Motor neuron (in vitro differentiated cells): Measurements from ENCODE around the gene HERC2. TPM values are rescaled to one million over a fixed set of nuclear protein-coding genes. Genes with fewer than 3 reads are reported as not detected.
"Not testable (repeated sequence)": the region's sequence is repeated elsewhere in the genome, so short reads cannot be mapped to it uniquely, and the experiment has no call there.

ENCODE experiments used
- ATAC-seq, 8 experiments: fragments of 200-7000 bp; cut with Tn5 transposase; replicated peaks in 6 of 8; 2 replicates each; pipeline ENCODE4 v1.8.0; 2021; ENCODE audit warnings: mild to moderate bottlenecking in 8 of 8, moderate library complexity in 8 of 8
- H3K27ac ChIP-seq, 2 donors: fragments of 250-450 bp; sonication (Bioruptor Pico); 2 replicates each; pipeline ENCODE4 v1.9.0; 2021; ENCODE audit warnings: antibody characterized with exemption in 2 of 2, mild to moderate bottlenecking in 2 of 2, moderate library complexity in 1 of 2
- H3K4me1 ChIP-seq, 2 donors: fragments of 250-450 bp; sonication (Bioruptor Pico); replicated peaks in 1 of 2; 2 replicates each; pipeline ENCODE4 v1.6.1; 2021; ENCODE audit warnings: antibody characterized with exemption in 2 of 2, mild to moderate bottlenecking in 2 of 2, moderate library complexity in 1 of 2
- H3K4me3 ChIP-seq, 5 donors: fragments of 250-450 bp; sonication (Bioruptor Pico); 2 replicates each; pipeline ENCODE4 v1.9.0; 2021; ENCODE audit warnings: antibody characterized with exemption in 5 of 5, mild to moderate bottlenecking in 5 of 5, moderate library complexity in 4 of 5
- WGBS, 10 experiments: fragments of 450-650 bp; shearing (Covaris generic); methylation state at CpG; one replicate each; pipeline ENCODE4 v1.0.0; 2022; 5-methylcytosine and 5-hydroxymethylcytosine counted together
- in situ Hi-C, 9 experiments: fragments of 400-800 bp; cut with MboI; loops; one replicate each; pipeline ENCODE4 v1.15.0; 2021; ENCODE audit warnings: low sequenced_read_pairs in 9 of 9, low pct_unique_long_range_greater_than_20kb in 2 of 9; ENCODE audit not compliant: unreplicated experiment in 9 of 9
- total RNA-seq, 8 experiments: library from RNA; unstranded; fragments of 300-600 nt; gene quantifications; 2 replicates each; pipeline versions ENCODE4 v1.2.3 to v1.2.4, GENCODE V29; 2022

HERC2 gene
- total RNA-seq, 8 experiments from 2014 or later = 22.6 to 88.4 (median 35.0) TPM

DNA sequence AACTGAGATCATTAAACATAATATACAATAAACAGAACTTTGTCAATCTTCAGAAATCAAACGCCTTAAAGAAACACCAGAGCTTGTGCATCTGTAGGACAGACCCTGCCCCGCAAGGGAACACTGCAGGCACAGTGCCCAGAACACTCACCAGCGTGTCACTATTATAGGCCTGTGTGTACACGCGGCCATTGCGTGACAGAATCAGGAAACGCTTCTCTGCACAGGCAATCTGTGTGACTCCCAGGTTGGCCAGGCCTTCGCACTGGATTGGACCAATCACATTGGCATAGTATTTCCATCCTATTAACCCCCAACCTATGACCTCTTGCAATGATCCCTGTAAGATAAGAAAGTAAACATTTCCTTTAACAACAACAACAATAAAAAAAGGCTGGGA is 52.9 kb downstream of the HERC2 start:
- in situ Hi-C loops = no loop called here
- Histone ChIP-seq H3K4me1 (peaks cover 1 to 14% of the 10 kb centered on the region in 2 donors), H3K4me3 (no peak overlapping the region), H3K27ac (no peak overlapping the region)
- ATAC-seq = no peak
- WGBS, 10 experiments = 73 to 100% (median 96%) methylated on average over 1 to 8 of the region's 8 CpGs; no CpG with 5 or more reads in 5 of the 10 experiments

DNA sequence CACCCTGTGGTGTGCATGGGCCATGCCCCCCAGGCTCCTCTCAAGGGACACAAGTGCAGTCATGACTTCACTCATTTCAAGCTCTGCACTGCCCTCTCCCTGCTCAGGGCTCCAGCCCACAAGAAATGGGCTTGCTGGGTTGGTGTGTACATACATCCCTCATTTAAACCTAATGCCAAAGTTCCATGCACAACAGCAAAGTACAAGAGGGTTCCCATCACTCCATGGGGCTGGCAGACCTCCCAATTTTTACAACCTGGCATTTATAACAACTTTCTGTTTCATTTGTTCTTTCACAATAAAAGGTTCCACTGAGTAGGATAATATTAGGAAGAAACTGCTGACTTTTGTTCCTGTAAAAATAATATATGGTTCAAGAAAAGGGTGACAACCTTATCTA is 54.3 kb downstream of the HERC2 start:
- in situ Hi-C loops = no loop called here
- no peak overlapping the region for H3K4me3 ChIP-seq
- H3K4me1 ChIP-seq = peaks cover 0 to under 1% of the 10 kb centered on the region in 2 donors
- ATAC-seq = no peak
- H3K27ac ChIP-seq = no peak overlapping the region

DNA sequence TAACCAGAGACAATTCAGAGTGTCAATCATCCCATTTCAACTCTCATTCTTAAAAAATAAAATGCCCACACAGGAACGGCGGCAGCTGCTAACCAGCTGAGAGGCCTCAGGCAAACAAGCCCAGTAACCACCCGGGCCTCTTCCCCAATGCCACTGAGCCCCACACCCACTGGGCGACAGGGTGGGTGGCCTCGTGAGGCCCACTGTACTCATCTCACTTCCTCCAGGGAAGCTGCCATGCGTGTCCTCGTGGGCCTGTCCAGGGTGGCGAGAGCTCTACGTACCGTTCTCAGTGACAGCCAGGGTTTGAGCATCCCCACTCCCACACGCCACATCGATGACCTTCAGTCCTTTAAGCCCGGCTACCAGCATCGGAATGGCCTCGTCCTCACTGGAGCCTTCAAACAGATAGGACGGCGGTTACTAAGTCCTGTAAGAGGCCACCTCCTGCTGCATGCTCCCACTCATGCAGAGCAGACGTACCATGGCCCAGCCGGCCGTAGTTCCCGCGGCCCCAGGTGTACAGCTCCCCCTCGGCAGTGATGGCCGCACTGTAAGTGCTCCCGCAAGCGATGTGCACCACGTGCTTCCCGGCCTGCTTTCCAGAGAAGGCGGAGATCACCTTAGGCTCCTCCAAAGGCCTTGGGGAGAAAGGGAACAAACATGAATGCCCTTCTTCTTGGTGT is 56.5 kb downstream of the HERC2 start:
- in situ Hi-C loops = no loop called here
- ATAC-seq = no peak
- peaks cover 3 to 7% of the 10 kb centered on the region in 2 donors for H3K4me1 ChIP-seq
- WGBS, 10 experiments = 72 to 98% (median 94%) methylated on average over 3 to 15 of the region's 29 CpGs; no CpG with 5 or more reads in 4 of the 10 experiments
- H3K27ac ChIP-seq = no peak overlapping the region
- H3K4me3 ChIP-seq = no peak overlapping the region

DNA sequence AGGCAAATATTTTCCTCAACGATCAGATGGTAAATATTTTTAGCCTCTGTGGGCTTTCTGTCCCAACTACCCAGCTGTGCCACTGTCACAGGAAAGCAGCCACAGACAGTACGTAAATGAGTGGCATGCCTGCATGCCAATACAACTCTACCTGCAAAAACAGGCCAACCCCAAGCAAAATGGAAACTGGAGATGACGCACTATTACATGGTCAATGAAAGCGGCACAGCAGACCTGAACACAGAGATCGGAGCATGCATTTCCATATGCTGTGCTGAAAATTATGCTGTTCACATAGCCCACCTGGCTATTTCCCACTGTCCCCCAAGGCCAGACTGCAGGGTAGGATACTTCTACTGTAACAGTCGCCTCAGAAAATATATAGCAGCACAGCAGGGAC is 57.8 kb downstream of the HERC2 start:
- ATAC-seq = no peak
- H3K4me3 ChIP-seq = no peak overlapping the region
- in situ Hi-C loops = no loop called here
- H3K27ac ChIP-seq = no peak overlapping the region
- WGBS, 10 experiments = 73 to 97% (median 96%) methylated on average over 2 to 5 of the region's 6 CpGs
- H3K4me1 ChIP-seq = peaks cover 3 to 7% of the 10 kb centered on the region in 2 donors

DNA sequence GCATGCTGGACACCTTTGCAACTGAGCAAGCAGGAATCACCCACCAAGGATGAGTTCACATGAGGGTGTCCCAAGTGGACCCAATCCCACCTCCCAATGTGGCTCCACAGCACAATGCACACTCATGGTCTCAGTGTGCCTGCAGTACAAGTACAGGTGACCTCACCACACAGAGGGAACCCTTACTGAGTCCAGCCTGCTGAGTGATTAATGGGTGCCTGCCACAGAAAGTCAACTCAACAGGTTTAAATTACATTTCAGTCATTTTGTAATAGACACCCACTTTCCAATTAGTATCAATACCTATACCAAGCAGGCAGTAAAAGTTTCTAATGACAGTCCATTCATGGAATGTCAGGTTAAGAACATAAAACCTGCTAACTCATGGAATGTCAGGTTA is 59.5 kb downstream of the HERC2 start:
- H3K4me1 ChIP-seq = peaks cover 3 to 7% of the 10 kb centered on the region in 2 donors
- no peak overlapping the region for H3K27ac ChIP-seq
- in situ Hi-C loops = no loop called here
- no peak overlapping the region for H3K4me3 ChIP-seq
- ATAC-seq = no peak

DNA sequence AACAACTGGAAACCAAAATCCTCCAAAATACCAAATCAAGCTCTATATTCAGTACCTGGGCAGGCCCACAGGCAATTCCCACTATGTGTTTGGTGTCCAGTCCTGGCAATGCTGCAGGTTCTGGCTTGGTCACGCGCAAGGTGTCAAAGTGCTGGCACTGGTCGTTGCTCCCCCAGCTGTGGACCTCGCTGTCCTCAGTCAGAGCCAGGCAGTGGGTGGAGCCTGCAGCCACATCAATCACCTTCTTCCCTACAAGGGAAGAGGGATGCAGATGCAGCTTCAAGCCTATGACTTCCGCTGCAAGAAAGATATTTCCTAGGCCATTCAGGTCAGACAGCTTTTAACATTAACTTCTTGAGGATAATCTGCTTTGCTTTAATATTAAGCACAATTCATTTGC is 61.3 kb downstream of the HERC2 start:
- Histone ChIP-seq H3K4me3 (no peak overlapping the region), H3K4me1 (peaks cover 3 to 7% of the 10 kb centered on the region in 2 donors), H3K27ac (no peak overlapping the region)
- ATAC-seq = peak in 7 of 8 experiments; percentile 45 to 80 (median 57)
- WGBS, 10 experiments = 40 to 94% (median 58%) methylated on average over 1 to 3 of the region's 5 CpGs; no CpG with 5 or more reads in 4 of the 10 experiments
- in situ Hi-C loops = no loop called here

DNA sequence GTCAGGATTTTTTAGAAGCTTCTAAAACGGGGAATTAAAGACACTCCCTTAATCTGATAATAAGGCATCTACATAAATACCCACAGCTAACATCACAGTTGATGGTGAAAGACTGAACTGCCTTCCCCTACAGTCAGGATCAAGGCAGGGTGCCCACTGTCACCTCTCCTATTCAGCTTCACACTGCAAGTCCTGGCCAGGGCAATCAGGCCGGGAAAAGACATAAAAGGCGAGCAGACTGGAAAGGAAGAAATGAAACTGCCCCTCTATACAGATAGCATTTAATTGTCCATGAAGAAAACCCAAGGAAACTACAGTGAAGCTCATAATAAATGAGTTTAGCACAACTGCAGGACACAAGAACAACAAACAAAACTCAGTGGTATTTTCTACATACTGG is 61.7 kb downstream of the HERC2 start:
- Histone ChIP-seq H3K4me3 (no peak overlapping the region), H3K4me1 (peaks cover 3 to 7% of the 10 kb centered on the region in 2 donors), H3K27ac (no peak overlapping the region)
- 60 to 100% (median 97%) methylated on average over 1 to 3 of the region's 3 CpGs; no CpG with 5 or more reads in 1 of the 10 experiments for WGBS, 10 experiments
- in situ Hi-C loops = no loop called here
- ATAC-seq = no peak

DNA sequence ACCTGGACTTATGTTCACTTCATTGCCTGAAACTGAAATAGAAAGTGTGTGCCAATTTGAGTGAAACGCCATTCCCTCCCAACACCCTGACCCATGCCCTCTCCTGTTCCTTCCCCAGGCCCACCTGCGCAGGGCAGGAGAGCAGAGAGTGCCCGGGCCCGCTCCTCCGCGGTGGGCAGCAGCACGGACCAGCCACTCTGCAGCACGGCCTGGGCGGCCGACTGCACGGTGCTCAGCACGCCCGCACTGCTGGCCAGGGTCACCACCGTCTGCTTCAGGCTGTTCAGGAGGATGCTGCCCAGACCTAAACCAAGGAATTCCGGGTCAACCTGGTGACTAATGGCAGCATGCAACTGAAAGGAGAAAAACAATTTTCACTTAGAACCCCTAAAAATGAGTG is 66.0 kb downstream of the HERC2 start:
- Histone ChIP-seq H3K4me1 (peaks cover 1 to 4% of the 10 kb centered on the region in 2 donors), H3K27ac (no peak overlapping the region), H3K4me3 (no peak overlapping the region)
- WGBS, 10 experiments = 89 to 100% methylated on average over 1 to 10 of the region's 15 CpGs; no CpG with 5 or more reads in 8 of the 10 experiments
- in situ Hi-C loops = no loop called here
- no peak for ATAC-seq

DNA sequence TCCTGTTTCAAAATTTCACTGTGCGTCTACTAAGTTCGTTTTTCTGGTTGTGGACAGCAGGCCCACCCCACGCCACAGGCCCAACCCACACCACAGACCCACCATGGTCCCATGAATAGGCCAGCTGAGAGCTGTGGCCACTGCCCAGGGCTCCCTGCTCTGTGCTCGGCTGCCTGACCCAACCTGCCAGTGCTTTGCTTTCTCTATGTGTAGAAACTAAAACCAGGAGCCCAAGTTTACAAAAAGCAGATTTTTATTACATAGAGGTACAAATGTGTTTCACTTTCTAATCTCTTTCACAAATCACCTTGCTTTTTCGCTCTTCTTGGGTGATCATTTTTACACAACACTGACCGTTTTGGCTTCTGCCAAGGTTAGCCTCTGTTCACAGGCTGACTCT is 69.1 kb downstream of the HERC2 start:
- H3K4me3 ChIP-seq = no peak overlapping the region
- no peak overlapping the region for H3K27ac ChIP-seq
- no peak for ATAC-seq
- 68 to 100% (median 94%) methylated on average over 2 to 6 of the region's 6 CpGs for WGBS, 10 experiments
- in situ Hi-C loops = no loop called here
- H3K4me1 ChIP-seq = no peaks in the 10 kb centered on the region

DNA sequence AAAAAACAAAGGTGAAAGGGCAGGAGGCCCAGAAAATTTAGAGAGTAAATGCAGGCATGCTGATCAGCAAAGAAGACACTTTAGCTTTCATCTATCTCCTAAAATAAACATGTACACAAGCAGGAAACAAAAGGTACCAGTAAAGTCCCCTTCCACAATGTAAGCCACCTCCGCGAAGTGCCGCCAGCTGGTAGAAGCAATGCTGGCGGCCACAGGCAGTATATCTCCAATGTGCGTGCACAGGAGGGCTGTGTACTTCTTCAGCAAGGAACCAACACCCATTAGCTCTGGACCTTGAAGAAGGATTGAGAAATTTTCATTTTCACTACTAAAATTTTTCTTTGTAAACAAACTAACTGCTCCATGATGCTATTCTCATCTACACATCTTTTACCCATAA is 75.4 kb downstream of the HERC2 start:
- no peak for ATAC-seq
- in situ Hi-C loops = no loop called here
- H3K27ac ChIP-seq = no peak overlapping the region
- 96 to 100% (median 100%) methylated on average over 1 to 5 of the region's 5 CpGs; no CpG with 5 or more reads in 2 of the 10 experiments for WGBS, 10 experiments
- no peaks in the 10 kb centered on the region for H3K4me1 ChIP-seq
- no peak overlapping the region for H3K4me3 ChIP-seq

DNA sequence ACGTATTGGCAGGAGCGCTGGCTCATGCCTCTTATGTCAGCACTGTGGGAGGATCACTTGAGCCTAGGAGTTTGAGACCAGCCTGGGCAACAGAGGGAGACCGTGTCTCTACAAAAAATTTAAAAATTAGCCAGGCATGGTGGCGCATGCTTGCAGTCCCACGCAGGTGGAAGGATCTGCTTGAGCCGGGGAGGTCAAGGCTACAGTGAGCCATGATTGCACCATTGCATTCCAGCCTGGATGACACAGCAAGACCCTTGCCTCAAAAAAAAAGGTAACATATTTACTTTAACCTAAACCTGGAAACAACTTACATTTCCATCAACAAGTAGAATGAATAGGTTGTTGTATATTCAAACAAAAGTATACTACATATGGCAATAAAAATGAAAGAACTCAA is 78.1 kb downstream of the HERC2 start:
- H3K27ac ChIP-seq = no peak overlapping the region
- WGBS, 10 experiments = 83 to 100% (median 95%) methylated on average over 1 to 6 of the region's 6 CpGs; no CpG with 5 or more reads in 1 of the 10 experiments
- H3K4me1 ChIP-seq = no peaks in the 10 kb centered on the region
- in situ Hi-C loops = no loop called here
- H3K4me3 ChIP-seq = no peak overlapping the region
- no peak for ATAC-seq

DNA sequence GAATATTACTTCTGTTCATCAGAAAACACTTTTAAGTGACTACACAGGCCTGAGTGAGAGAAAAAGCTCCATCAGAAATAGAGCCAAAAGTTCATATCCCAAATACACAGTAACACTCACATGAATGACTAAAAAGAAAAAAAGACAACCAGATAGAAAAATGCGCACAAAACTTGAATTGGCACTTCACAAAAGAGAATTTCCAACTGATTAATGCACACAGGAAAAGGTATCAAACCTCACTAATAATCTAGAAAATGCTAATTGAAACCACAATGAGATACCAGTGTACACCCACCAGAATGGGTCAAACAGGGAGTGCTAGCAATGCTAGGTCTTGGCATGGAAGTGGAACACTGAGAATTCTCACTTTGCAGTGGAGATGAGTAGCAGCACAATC is 78.6 kb downstream of the HERC2 start:
- WGBS, 10 experiments = 80 to 100% (median 100%) methylated on average over 1 of the region's 1 CpG; no CpG with 5 or more reads in 2 of the 10 experiments
- Histone ChIP-seq H3K4me3 (no peak overlapping the region), H3K4me1 (no peaks in the 10 kb centered on the region), H3K27ac (no peak overlapping the region)
- no peak for ATAC-seq
- in situ Hi-C loops = no loop called here

DNA sequence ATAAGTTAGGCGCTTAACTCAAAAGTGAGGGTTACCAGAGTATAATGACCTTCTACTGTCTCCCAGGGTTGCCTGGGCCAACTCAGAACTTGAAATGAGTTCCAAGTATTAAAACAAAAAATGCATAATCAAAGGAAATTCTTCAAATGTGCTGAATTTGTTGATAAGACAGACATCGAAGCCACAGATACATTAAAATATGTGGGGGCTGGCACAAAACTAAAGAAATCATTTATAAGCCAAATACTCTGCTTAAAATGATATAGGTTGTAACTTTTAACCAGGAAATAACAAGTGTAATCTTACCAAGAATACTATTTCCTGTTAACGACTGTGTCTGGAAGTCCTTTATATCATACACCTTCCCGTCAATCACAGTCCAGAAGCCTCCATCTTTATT is 83.7 kb downstream of the HERC2 start:
- WGBS, 10 experiments = 71 to 100% (median 98%) methylated on average over 1 to 4 of the region's 4 CpGs; no CpG with 5 or more reads in 4 of the 10 experiments
- ATAC-seq, in situ Hi-C loops: not testable (repeated sequence)

DNA sequence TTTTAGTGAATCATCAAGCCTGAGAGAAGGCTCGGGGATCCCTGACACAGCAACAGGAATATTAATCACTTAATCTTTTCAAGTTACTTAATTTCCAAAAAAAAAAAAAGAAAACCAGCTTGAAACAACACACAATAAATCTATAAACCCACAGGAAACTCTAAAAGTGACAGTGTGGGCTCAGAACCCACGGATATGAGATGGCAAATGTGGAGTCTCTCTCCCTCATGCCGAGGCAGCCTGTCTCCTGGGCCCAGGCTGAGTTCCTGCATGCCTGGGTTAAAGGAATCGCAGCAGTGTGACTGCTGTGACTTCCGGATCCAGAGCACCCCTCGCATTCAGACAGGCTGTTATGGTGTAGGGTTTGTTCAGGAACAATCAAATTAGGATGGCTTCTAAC is 90.2 kb downstream of the HERC2 start:
- H3K4me3 ChIP-seq, ATAC-seq, H3K27ac ChIP-seq, H3K4me1 ChIP-seq, in situ Hi-C loops: not testable (repeated sequence)
- 67 to 100% (median 96%) methylated on average over 1 to 3 of the region's 6 CpGs; no CpG with 5 or more reads in 7 of the 10 experiments for WGBS, 10 experiments

More for the DNA sequence above, 83.7 kb downstream of the HERC2 start:
- not testable (repeated sequence) for H3K27ac ChIP-seq, H3K4me1 ChIP-seq, H3K4me3 ChIP-seq
